K562 (cell line): ENCODE results near the gene ADAMTSL2. TPM values are rescaled to one million over a fixed set of nuclear protein-coding genes. Genes with fewer than 3 reads are reported as not detected.

Experiments used
- ATAC-seq: fragments of 200-7000 bp; cut with Tn5 transposase; 3 replicates; pipeline ENCODE4 v1.9.1; 2020; ENCODE audit warnings: moderate library complexity
- BruUV-seq: library from RNA; stranded (reverse); fragments of 400-500 nt; replicated peaks from 2 replicates; lab custom pipeline; 2021; lab: Mats Ljungman, UMichigan
- CTCF ChIA-PET: fragments of 300-600 bp; formaldehyde crosslinking; extraction: SDS; loops from one replicate; lab custom pipeline; 2021; ENCODE audit warnings: low intra/inter-chr PET ratio; lab: Yijun Ruan, JAX
- POLR2A ChIA-PET: fragments of 300-600, 350-650 bp; sonication (Branson Sonifier 250); formaldehyde crosslinking; extraction: SDS; loops from one replicate; lab custom pipeline; 2021; ENCODE audit warnings: antibody characterized with exemption, inconsistent platforms; lab: Yijun Ruan, JAX
- DNase-seq, 4 experiments: peaks; one replicate each; pipeline versions ENCODE4 v3.0.0 to v3.0.0-alpha.2; 2011 to 2018; ENCODE audit warnings: low spot score in 3 of 4, mixed read lengths in 3 of 4; ENCODE audit errors: extremely low read depth in 1 of 4
- FAIRE-seq: peaks from 2 replicates; lab custom pipeline; 2011; peaks lifted over from hg19 to GRCh38; lab: Jason Lieb, UNC
- H2AFZ ChIP-seq: 2 replicates; pipeline ENCODE4 v1.6.0; 2011; ENCODE audit warnings: low read depth, low read length, control low read depth, inconsistent platforms
- H3K27ac ChIP-seq: fragments of 200-600 bp; 3 replicates; pipeline ENCODE4 v1.8.0; 2011; ENCODE audit warnings: low read depth, mild to moderate bottlenecking, control low read depth, inconsistent platforms, low read length, moderate library complexity, mixed read lengths; ENCODE audit errors: extremely low read depth
- H3K27me3 ChIP-seq, 2 experiments: fragments of 300-600 bp in 1 of 2; 2 replicates in 1 of 2; 3 replicates in 1 of 2; pipeline versions ENCODE4 v1.6.0 to v1.8.0; 2011; ENCODE audit warnings: inconsistent platforms in 2 of 2, low read length in 2 of 2, mild to moderate bottlenecking in 1 of 2, mixed read lengths in 1 of 2, moderate library complexity in 1 of 2; ENCODE audit not compliant: control insufficient read depth in 2 of 2, insufficient read depth in 2 of 2
- H3K36me3 ChIP-seq: fragments of 300-600 bp; 3 replicates; pipeline ENCODE4 v1.8.0; 2011; ENCODE audit warnings: mild to moderate bottlenecking, low read length, inconsistent platforms; ENCODE audit not compliant: control insufficient read depth, insufficient read depth
- H3K4me1 ChIP-seq, 2 experiments: fragments of 200-600 bp in 1 of 2; replicated peaks in 1 of 2; 2 replicates in 1 of 2; 3 replicates in 1 of 2; pipeline versions ENCODE4 v1.5.1 to v1.8.0; 2011; ENCODE audit warnings: inconsistent platforms in 2 of 2, low read length in 2 of 2, mild to moderate bottlenecking in 1 of 2, mixed read lengths in 1 of 2, moderate library complexity in 1 of 2; ENCODE audit not compliant: control insufficient read depth in 2 of 2, insufficient read depth in 2 of 2
- H3K4me2 ChIP-seq: 2 replicates; pipeline ENCODE4 v1.6.1; 2011; ENCODE audit warnings: low read length, control low read depth, inconsistent platforms, mixed read lengths; ENCODE audit not compliant: insufficient read depth
- H3K4me3 ChIP-seq: fragments of 200-600 bp; sonication (generic), shearing (Covaris generic); 2 replicates; pipeline ENCODE4 v1.5.1; 2016; ENCODE audit warnings: control low read depth, inconsistent platforms
- H3K79me2 ChIP-seq: fragments of 200-600 bp; 3 replicates; pipeline ENCODE4 v1.8.0; 2011; ENCODE audit warnings: low read length, inconsistent platforms; ENCODE audit not compliant: control insufficient read depth, insufficient read depth
- H3K9ac ChIP-seq, 2 experiments: 2 replicates each; pipeline versions ENCODE4 v1.6.0 to v1.6.1; 2011; ENCODE audit warnings: low read depth in 2 of 2, low read length in 2 of 2, control low read depth in 1 of 2, inconsistent platforms in 1 of 2, mild to moderate bottlenecking in 1 of 2, mixed read lengths in 1 of 2; ENCODE audit not compliant: insufficient read depth in 1 of 2
- H3K9me1 ChIP-seq: one replicate; pipeline ENCODE4 v1.6.0; 2011; ENCODE audit warnings: inconsistent platforms, mild to moderate bottlenecking, low read length, moderate library complexity; ENCODE audit not compliant: control insufficient read depth, insufficient read depth
- H3K9me3 ChIP-seq: replicated peaks from 2 replicates; pipeline ENCODE4 v1.5.1; 2011; ENCODE audit warnings: low read depth, low read length, inconsistent platforms; ENCODE audit not compliant: control insufficient read depth, insufficient read depth
- H4K20me1 ChIP-seq: replicated peaks from 2 replicates; pipeline ENCODE4 v1.6.1; 2011; ENCODE audit warnings: low read length, inconsistent platforms, mixed read lengths; ENCODE audit not compliant: control insufficient read depth, insufficient read depth
- NUFIP1 ChIP-seq: fragments of 450-650 bp; IDR thresholded peaks from 2 replicates; pipeline ENCODE4 v1.6.1; 2018; ENCODE audit not compliant: partially characterized antibody
- RFX1 ChIP-seq: fragments of 450-650 bp; IDR thresholded peaks from 2 replicates; pipeline ENCODE4 v1.6.1; 2016; ENCODE audit warnings: mild to moderate bottlenecking, moderate library complexity
- RREB1 ChIP-seq: fragments of 250-450 bp; sonication (Bioruptor Pico); IDR thresholded peaks from 2 replicates; pipeline ENCODE4 v1.4.0; 2020
- SMAD3 ChIP-seq: fragments of 450-650 bp; formaldehyde crosslinking; conservative IDR thresholded peaks from 2 replicates; pipeline ENCODE4 v1.4.0; 2020; ENCODE audit warnings: mild to moderate bottlenecking
- TEAD1 ChIP-seq, 2 experiments: fragments of 450-650 bp in 1 of 2; sonication (generic) in 1 of 2; formaldehyde crosslinking; IDR thresholded peaks; 2 replicates each; pipeline versions ENCODE4 v1.4.0 to v1.8.0; 2020 to 2022; ENCODE audit warnings: mild to moderate bottlenecking in 2 of 2, missing genetic modification reagents in 1 of 2
- ZFP91 ChIP-seq: sonication (generic); formaldehyde crosslinking; IDR thresholded peaks from 2 replicates; pipeline ENCODE4 v1.8.0; 2022; ENCODE audit warnings: mild to moderate bottlenecking, missing genetic modification reagents
- WGBS: fragments of 100-300 bp; shearing (Covaris generic); methylation state at CpG from one replicate; pipeline ENCODE4 v1.1.6; 2016; ENCODE audit warnings: low coverage, mixed read lengths; ENCODE audit not compliant: insufficient coverage; ENCODE audit errors: missing lambda C conversion rate; 5-methylcytosine and 5-hydroxymethylcytosine counted together
- in situ Hi-C: fragments of 300-500 bp; cut with MboI; formaldehyde crosslinking; loops from 4 replicates; pipeline ENCODE4 v1.15.0; 2018; ENCODE audit warnings: inconsistent platforms, mixed read lengths
- intact Hi-C: fragments of 100-400 bp; cut with micrococcal nuclease; formaldehyde crosslinking; loops from 2 replicates; pipeline ENCODE4 v1.14.2; 2022
- polyA plus RNA-seq, 8 experiments: library from polyadenylated mRNA; depleted of rRNA in 4 of 8; stranded (reverse) in 5 of 8; unstranded in 3 of 8; fragments of >200 nt; fragmentation: Nextera tagmentation in 2 of 8; fragmentation: Illumina TruSeq in 1 of 8; extraction: Ambion mirVana in 2 of 8; extraction: Trizol in 1 of 8; gene quantifications; 2 replicates each; pipeline versions ENCODE4 v1.2.1 to v1.2.3, GENCODE V29; 2011 to 2014; ENCODE audit warnings: inconsistent platforms in 1 of 8, missing spikeins in 1 of 8
- total RNA-seq, 7 experiments: library from RNA; depleted of rRNA in 6 of 7; stranded (reverse); fragments of >200 nt in 6 of 7; fragmentation: Illumina TruSeq in 2 of 7; extraction: Trizol in 2 of 7; gene quantifications; 2 replicates each; pipeline versions ENCODE4 v1.2.1 to v1.2.3, GENCODE V29; 2011 to 2021; ENCODE audit warnings: low replicate concordance in 1 of 7
- TF ChIP-seq, protein P1 (sequence below): fragments of 200-800 bp; sonication (Bioruptor generic); IDR thresholded peaks from 2 replicates; pipeline ENCODE4 v1.6.1; 2017; ENCODE audit warnings: missing genetic modification characterization, missing compliant biosample characterization
- TF ChIP-seq, protein P2 (sequence below): fragments of 450-650 bp; IDR thresholded peaks from 2 replicates; pipeline ENCODE4 v1.6.1; 2016; ENCODE audit warnings: missing biosample characterization, missing genetic modification characterization
- TF ChIP-seq, protein P3 (sequence below): sonication (generic); formaldehyde crosslinking; IDR thresholded peaks from 2 replicates; pipeline ENCODE4 v1.8.1; 2022; ENCODE audit warnings: missing genetic modification reagents

The ADAMTSL2 gene
- total and polyA plus RNA-seq, 9 of the 15 experiments (the other 6 are each of a cell fraction or from before 2014, with no cell fraction given), result 0.04 TPM; not detected in 8

GRCh38 chr9:133528876-133529241 is 5.6 kb upstream of the ADAMTSL2 start (continued):
- TF ChIP-seq RREB1 (CRISPR knock-in tag) (no peak), SMAD3 (CRISPR knock-in tag) (no peak), TEAD1 (CRISPR knock-in tag; IDR thresholded peaks at IDR 0.05) (no peak), RFX1 (no peak)

DNA sequence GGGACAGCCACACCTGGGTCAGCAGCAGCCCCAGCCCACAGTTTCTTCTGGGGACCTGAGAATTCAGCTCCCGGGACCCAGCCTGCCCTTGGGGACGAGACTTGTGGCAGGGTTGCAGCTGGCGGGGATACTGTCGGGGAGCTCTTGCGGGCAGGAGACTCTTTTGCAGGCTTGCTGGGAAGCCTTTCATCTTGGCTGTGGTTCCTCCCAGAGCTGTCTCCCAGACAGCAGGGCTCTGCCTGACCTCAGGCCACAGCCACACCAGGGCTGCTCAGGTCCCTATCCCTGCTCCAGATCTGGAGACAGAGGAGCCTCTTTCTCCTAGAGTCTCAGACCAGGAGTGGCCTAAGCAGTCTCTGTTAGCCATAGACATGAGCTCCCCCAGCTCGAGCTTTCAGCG is 5.0 kb upstream of the ADAMTSL2 start:
- Histone ChIP-seq H3K4me2 (no peak overlapping the region), H3K79me2 (no peaks in the 10 kb centered on the region), H2AFZ (no peak overlapping the region), H3K27ac (no peak overlapping the region), H3K27me3 (peaks cover 68 to 95% of the 10 kb centered on the region in 2 experiments; a peak in 4 of 5 replicates), H3K9me1 (no peaks in the 10 kb centered on the region), H4K20me1 (peaks cover 27% of the 10 kb centered on the region), H3K9ac (no peak overlapping the region), H3K4me3 (no peak overlapping the region), H3K36me3 (no peaks in the 10 kb centered on the region), H3K4me1 (peaks cover 0 to 27% of the 10 kb centered on the region in 2 experiments; a peak in 2 of 5 replicates), H3K9me3 (no peaks in the 10 kb centered on the region)
- 2% methylated on average over 7 of the region's 7 CpGs for WGBS
- BruUV-seq, result no TSS peak
- DNase-seq (no peak), ATAC-seq (no peak), FAIRE-seq (no peak)
- in situ Hi-C loops (no loop called here), intact Hi-C loops (no loop called here)
- ChIA-PET CTCF (no interaction called here), POLR2A (interaction anchor here (0.6 to 1.4 kb wide), 5 partner anchors 14 to 1462 kb away, joined by 3 to 6 read pairs (median 4); no protein-coding TSS in a partner anchor)
- TF ChIP-seq, protein P1, sequence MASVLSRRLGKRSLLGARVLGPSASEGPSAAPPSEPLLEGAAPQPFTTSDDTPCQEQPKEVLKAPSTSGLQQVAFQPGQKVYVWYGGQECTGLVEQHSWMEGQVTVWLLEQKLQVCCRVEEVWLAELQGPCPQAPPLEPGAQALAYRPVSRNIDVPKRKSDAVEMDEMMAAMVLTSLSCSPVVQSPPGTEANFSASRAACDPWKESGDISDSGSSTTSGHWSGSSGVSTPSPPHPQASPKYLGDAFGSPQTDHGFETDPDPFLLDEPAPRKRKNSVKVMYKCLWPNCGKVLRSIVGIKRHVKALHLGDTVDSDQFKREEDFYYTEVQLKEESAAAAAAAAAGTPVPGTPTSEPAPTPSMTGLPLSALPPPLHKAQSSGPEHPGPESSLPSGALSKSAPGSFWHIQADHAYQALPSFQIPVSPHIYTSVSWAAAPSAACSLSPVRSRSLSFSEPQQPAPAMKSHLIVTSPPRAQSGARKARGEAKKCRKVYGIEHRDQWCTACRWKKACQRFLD (CRISPR knock-in tag), result no peak
- TF ChIP-seq ZFP91 (no peak), NUFIP1 (no peak)
- TF ChIP-seq, protein P2, sequence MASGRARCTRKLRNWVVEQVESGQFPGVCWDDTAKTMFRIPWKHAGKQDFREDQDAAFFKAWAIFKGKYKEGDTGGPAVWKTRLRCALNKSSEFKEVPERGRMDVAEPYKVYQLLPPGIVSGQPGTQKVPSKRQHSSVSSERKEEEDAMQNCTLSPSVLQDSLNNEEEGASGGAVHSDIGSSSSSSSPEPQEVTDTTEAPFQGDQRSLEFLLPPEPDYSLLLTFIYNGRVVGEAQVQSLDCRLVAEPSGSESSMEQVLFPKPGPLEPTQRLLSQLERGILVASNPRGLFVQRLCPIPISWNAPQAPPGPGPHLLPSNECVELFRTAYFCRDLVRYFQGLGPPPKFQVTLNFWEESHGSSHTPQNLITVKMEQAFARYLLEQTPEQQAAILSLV (tag), result no peak
- TF ChIP-seq, protein P3, sequence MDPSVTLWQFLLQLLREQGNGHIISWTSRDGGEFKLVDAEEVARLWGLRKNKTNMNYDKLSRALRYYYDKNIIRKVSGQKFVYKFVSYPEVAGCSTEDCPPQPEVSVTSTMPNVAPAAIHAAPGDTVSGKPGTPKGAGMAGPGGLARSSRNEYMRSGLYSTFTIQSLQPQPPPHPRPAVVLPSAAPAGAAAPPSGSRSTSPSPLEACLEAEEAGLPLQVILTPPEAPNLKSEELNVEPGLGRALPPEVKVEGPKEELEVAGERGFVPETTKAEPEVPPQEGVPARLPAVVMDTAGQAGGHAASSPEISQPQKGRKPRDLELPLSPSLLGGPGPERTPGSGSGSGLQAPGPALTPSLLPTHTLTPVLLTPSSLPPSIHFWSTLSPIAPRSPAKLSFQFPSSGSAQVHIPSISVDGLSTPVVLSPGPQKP, result no peak
